ENCODE measurements around the gene ATXN2. TPM values are rescaled to one million over a fixed set of nuclear protein-coding genes. Genes with fewer than 3 reads are reported as not detected.

Gene ATXN2
- total RNA-seq, 2 donors from 2014 or later, result 32.8 to 67.7 TPM

GRCh38 chr12:111444925-111445725, 154.0 kb downstream of the ATXN2 start:
- ATAC-seq (peak; percentile 95 to 98), DNase-seq (ENCODE audit: low spot score) (peak; percentile 92)
- H3K27ac Mint-ChIP-seq, result peak overlapping the region; percentile 60 to 74
- H3K4me3 Mint-ChIP-seq, result peak overlapping the region; percentile 55
- peaks cover 14% of the 10 kb centered on the region for H3K36me3 Mint-ChIP-seq
- H3K27me3 Mint-ChIP-seq, result peaks cover 0 to 2% of the 10 kb centered on the region in 2 donors
- peaks cover 67 to 73% of the 10 kb centered on the region in 2 donors for H3K4me1 Mint-ChIP-seq (ENCODE audit: low read depth in 2 of 2)
- H3K9me3 Mint-ChIP-seq, result no peaks in the 10 kb centered on the region

- Mint-ChIP-seq H3K36me3 (peaks cover 14% of the 10 kb centered on the region), H3K9me3 (no peaks in the 10 kb centered on the region), H3K27ac (peak overlapping the region; percentile 60 to 74), H3K4me1 (ENCODE audit: low read depth in 2 of 2) (peaks cover 70 to 74% of the 10 kb centered on the region in 2 donors), H3K27me3 (peaks cover 0 to 2% of the 10 kb centered on the region in 2 donors), H3K4me3 (peak overlapping the region; percentile 55)
- ATAC-seq, result peak; percentile 33 to 73
- no peak for DNase-seq (ENCODE audit: low spot score)
Measured at GRCh38 chr12:111444314-111444924, 154.7 kb downstream of the ATXN2 start.

GRCh38 chr12:111443586-111443985, 155.5 kb downstream of the ATXN2 start:
- Mint-ChIP-seq H3K27ac (peak overlapping the region in 1 of 2 donors; percentile 60), H3K36me3 (peaks cover 8% of the 10 kb centered on the region), H3K9me3 (no peaks in the 10 kb centered on the region), H3K4me1 (ENCODE audit: low read depth in 2 of 2) (peaks cover 67 to 70% of the 10 kb centered on the region in 2 donors), H3K27me3 (no peaks in the 10 kb centered on the region), H3K4me3 (peak overlapping the region; percentile 55)
- DNase-seq (ENCODE audit: low spot score), result no peak
- peak; percentile 51 to 56 for ATAC-seq

GRCh38 chr12:111443086-111443485, 156.0 kb downstream of the ATXN2 start:
- peak overlapping the region in 1 of 2 donors; percentile 60 for H3K27ac Mint-ChIP-seq
- DNase-seq (ENCODE audit: low spot score), result no peak
- H3K4me1 Mint-ChIP-seq (ENCODE audit: low read depth in 2 of 2), result peaks cover 68 to 71% of the 10 kb centered on the region in 2 donors
- H3K4me3 Mint-ChIP-seq, result peak overlapping the region; percentile 55
- H3K27me3 Mint-ChIP-seq, result no peaks in the 10 kb centered on the region
- H3K9me3 Mint-ChIP-seq, result no peaks in the 10 kb centered on the region
- ATAC-seq, result no peak
- H3K36me3 Mint-ChIP-seq, result peaks cover 3% of the 10 kb centered on the region

GRCh38 chr12:111442301-111443045, 156.6 kb downstream of the ATXN2 start:
- Mint-ChIP-seq H3K36me3 (no peaks in the 10 kb centered on the region), H3K4me1 (ENCODE audit: low read depth in 2 of 2) (peaks cover 69 to 74% of the 10 kb centered on the region in 2 donors), H3K27me3 (no peaks in the 10 kb centered on the region), H3K27ac (peak overlapping the region in 1 of 2 donors; percentile 60), H3K9me3 (no peaks in the 10 kb centered on the region), H3K4me3 (peak overlapping the region; percentile 2)
- ATAC-seq (no peak), DNase-seq (ENCODE audit: low spot score) (no peak)

GRCh38 chr12:111441107-111441928, 157.8 kb downstream of the ATXN2 start:
- Mint-ChIP-seq H3K36me3 (no peaks in the 10 kb centered on the region), H3K27me3 (no peaks in the 10 kb centered on the region), H3K4me1 (ENCODE audit: low read depth in 2 of 2) (peaks cover 74 to 78% of the 10 kb centered on the region in 2 donors), H3K27ac (no peak overlapping the region), H3K9me3 (no peaks in the 10 kb centered on the region), H3K4me3 (no peak overlapping the region)
- ATAC-seq (no peak), DNase-seq (ENCODE audit: low spot score) (no peak)

GRCh38 chr12:111440631-111441030, 158.5 kb downstream of the ATXN2 start:
- ATAC-seq (no peak), DNase-seq (ENCODE audit: low spot score) (no peak)
- H3K36me3 Mint-ChIP-seq, result no peaks in the 10 kb centered on the region
- H3K4me1 Mint-ChIP-seq (ENCODE audit: low read depth in 2 of 2), result peaks cover 74 to 78% of the 10 kb centered on the region in 2 donors
- no peak overlapping the region for H3K4me3 Mint-ChIP-seq
- H3K27ac Mint-ChIP-seq, result no peak overlapping the region
- H3K27me3 Mint-ChIP-seq, result no peaks in the 10 kb centered on the region
- no peaks in the 10 kb centered on the region for H3K9me3 Mint-ChIP-seq

- Mint-ChIP-seq H3K4me1 (ENCODE audit: low read depth in 2 of 2) (peaks cover 74 to 79% of the 10 kb centered on the region in 2 donors), H3K9me3 (no peaks in the 10 kb centered on the region), H3K36me3 (no peaks in the 10 kb centered on the region), H3K27me3 (no peaks in the 10 kb centered on the region), H3K4me3 (no peak overlapping the region), H3K27ac (no peak overlapping the region)
- DNase-seq (ENCODE audit: low spot score) (no peak), ATAC-seq (no peak)
Measured at GRCh38 chr12:111440152-111440551, 159.0 kb downstream of the ATXN2 start.

- H3K9me3 Mint-ChIP-seq, result no peaks in the 10 kb centered on the region
- DNase-seq (ENCODE audit: low spot score) (no peak), ATAC-seq (no peak)
- peaks cover 74 to 79% of the 10 kb centered on the region in 2 donors for H3K4me1 Mint-ChIP-seq (ENCODE audit: low read depth in 2 of 2)
- no peak overlapping the region for H3K27ac Mint-ChIP-seq
- H3K36me3 Mint-ChIP-seq, result no peaks in the 10 kb centered on the region
- H3K27me3 Mint-ChIP-seq, result no peaks in the 10 kb centered on the region
- no peak overlapping the region for H3K4me3 Mint-ChIP-seq
Measured at GRCh38 chr12:111439657-111440151, 159.4 kb downstream of the ATXN2 start.

GRCh38 chr12:111438481-111438880, 160.6 kb downstream of the ATXN2 start:
- no peaks in the 10 kb centered on the region for H3K36me3 Mint-ChIP-seq
- peaks cover 74 to 79% of the 10 kb centered on the region in 2 donors for H3K4me1 Mint-ChIP-seq (ENCODE audit: low read depth in 2 of 2)
- ATAC-seq (no peak), DNase-seq (ENCODE audit: low spot score) (no peak)
- peak overlapping the region; percentile 73 for H3K4me3 Mint-ChIP-seq
- H3K27me3 Mint-ChIP-seq, result peaks cover 0 to 2% of the 10 kb centered on the region in 2 donors
- peak overlapping the region; percentile 10 to 54 for H3K27ac Mint-ChIP-seq
- no peaks in the 10 kb centered on the region for H3K9me3 Mint-ChIP-seq

- ATAC-seq (no peak), DNase-seq (ENCODE audit: low spot score) (no peak)
- Mint-ChIP-seq H3K27ac (peak overlapping the region; percentile 10 to 54), H3K36me3 (no peaks in the 10 kb centered on the region), H3K4me1 (ENCODE audit: low read depth in 2 of 2) (peaks cover 73 to 79% of the 10 kb centered on the region in 2 donors), H3K9me3 (no peaks in the 10 kb centered on the region), H3K4me3 (peak overlapping the region; percentile 55), H3K27me3 (peaks cover 0 to 2% of the 10 kb centered on the region in 2 donors)
Measured at GRCh38 chr12:111437816-111438454, 161.2 kb downstream of the ATXN2 start.

GRCh38 chr12:111436811-111437210, 162.3 kb downstream of the ATXN2 start:
- Mint-ChIP-seq H3K9me3 (no peaks in the 10 kb centered on the region), H3K27ac (peak overlapping the region; percentile 57 to 80), H3K27me3 (peaks cover 0 to 2% of the 10 kb centered on the region in 2 donors), H3K4me3 (peak overlapping the region; percentile 50), H3K4me1 (ENCODE audit: low read depth in 2 of 2) (peaks cover 76 to 83% of the 10 kb centered on the region in 2 donors), H3K36me3 (no peaks in the 10 kb centered on the region)
- no peak for DNase-seq (ENCODE audit: low spot score)
- ATAC-seq, result no peak

Data from natural killer cell treated with Interleukin-12 subunit alpha and Interleukin-12 subunit beta and Interleukin-15 and Interleukin-18, amount 100 ng/mL, for 72 hours (primary cell).